ENCODE measurements around the gene ATAT1. TPM values are rescaled to one million over a fixed set of nuclear protein-coding genes. Genes with fewer than 3 reads are reported as not detected.

Gene ATAT1
- total and polyA plus RNA-seq, 2 of the 13 experiments (the other 11 are each of a cell fraction or from before 2014, with no cell fraction given): 9.2 to 23.6 TPM

- TF ChIP-seq AFF4 (CRISPR knock-in tag; IDR thresholded peaks at IDR 0.05): no peak
- TF ChIP-seq U2AF1 (optimal IDR thresholded peaks at IDR 0.05; ENCODE audit: low read depth, low read length): no peak
- TF ChIP-seq ATRX (CRISPR knock-in tag; IDR thresholded peaks at IDR 0.05; ENCODE audit: borderline replicate concordance): no peak; the same call in 1 of the 2 replicates
- no peak for TF ChIP-seq BRD4 (CRISPR knock-in tag; IDR thresholded peaks at IDR 0.05)
- TF ChIP-seq ZNF550 (CRISPR knock-in tag; IDR thresholded peaks at IDR 0.05; ENCODE audit: borderline replicate concordance): no peak
- no peak for TF ChIP-seq ZNF670 (CRISPR knock-in tag; IDR thresholded peaks at IDR 0.05; ENCODE audit: borderline replicate concordance)
- peak; percentile 66 for TF ChIP-seq ELF1 (CRISPR knock-in tag; IDR thresholded peaks at IDR 0.05)
- no peak for TF ChIP-seq ZNF230 (CRISPR knock-in tag; IDR thresholded peaks at IDR 0.05)
- no peak for TF ChIP-seq ZNF841 (CRISPR knock-in tag; IDR thresholded peaks at IDR 0.05; ENCODE audit: borderline replicate concordance)
- no peak; the same call in 1 of the 2 replicates for TF ChIP-seq SIN3A (IDR thresholded peaks at IDR 0.05; ENCODE audit: borderline replicate concordance, low read depth, low read length)
- TF ChIP-seq NAIF1 (CRISPR knock-in tag; IDR thresholded peaks at IDR 0.05; ENCODE audit: borderline replicate concordance): no peak
- TF ChIP-seq ZFY (CRISPR knock-in tag; IDR thresholded peaks at IDR 0.05): peak; percentile 61
- TF ChIP-seq CREM (IDR thresholded peaks at IDR 0.05): no peak
- no peak for TF ChIP-seq CREM (CRISPR knock-in tag; IDR thresholded peaks at IDR 0.05)
- TF ChIP-seq ATF3 (CRISPR knock-in tag; IDR thresholded peaks at IDR 0.05): no peak
- no peak for TF ChIP-seq MYNN (CRISPR knock-in tag; IDR thresholded peaks at IDR 0.05; ENCODE audit: low read depth)
- TF ChIP-seq E2F5 (CRISPR knock-in tag; conservative IDR thresholded peaks at IDR 0.05): no peak
- TF ChIP-seq ZSCAN21 (CRISPR knock-in tag; IDR thresholded peaks at IDR 0.05; ENCODE audit: borderline replicate concordance): no peak
- TF ChIP-seq ZSCAN31 (CRISPR knock-in tag; IDR thresholded peaks at IDR 0.05; ENCODE audit: low read depth): peak; percentile 54; the same call in 1 of the 2 replicates
- TF ChIP-seq TFE3 (CRISPR knock-in tag; IDR thresholded peaks at IDR 0.05): peak; percentile 39; the same call in 1 of the 2 replicates
- TF ChIP-seq ZKSCAN5 (CRISPR knock-in tag; IDR thresholded peaks at IDR 0.05): 0 out of 2 replicates have a peak, but pooled peaks have one; percentile 70
- peak; percentile 83; the same call in 1 of the 2 replicates for TF ChIP-seq ZNF614 (CRISPR knock-in tag; IDR thresholded peaks at IDR 0.05; ENCODE audit: borderline replicate concordance)
- peak; percentile 76; the same call in 1 of the 2 replicates for TF ChIP-seq KMT2A (CRISPR knock-in tag; IDR thresholded peaks at IDR 0.05)
- TF ChIP-seq ZNF274 (CRISPR knock-in tag; IDR thresholded peaks at IDR 0.05): 0 out of 2 replicates have a peak, but pooled peaks have one; percentile 34
- 0 out of 2 replicates have a peak, but pooled peaks have one; percentile 33 for TF ChIP-seq AHR (CRISPR knock-in tag; IDR thresholded peaks at IDR 0.05)
Observed at GRCh38 chr6:30678964-30679726, 52.5 kb downstream of the ATAT1 start (continued).
